Stomach (tissue), 9 donors: Measurements from ENCODE around the gene ANKRD18B. TPM values are rescaled to one million over a fixed set of nuclear protein-coding genes. Genes with fewer than 3 reads are reported as not detected.
"Not testable (repeated sequence)": the region's sequence is repeated elsewhere in the genome, so short reads cannot be mapped to it uniquely, and the experiment has no call there.

Experiments used
- DNase-seq, 2 donors: peaks; one replicate each; pipeline versions ENCODE4 v3.0.0 to v3.0.0-alpha.2; 2013 to 2019
- H3K27ac ChIP-seq, 5 donors: fragments of 200-600 bp in 4 of 5; sonication (generic) in 4 of 5; one replicate each; pipeline ENCODE4 v1.5.1; 2013 to 2019; ENCODE audit warnings: mild to moderate bottlenecking in 1 of 5, moderate library complexity in 1 of 5
- H3K27me3 ChIP-seq, 3 donors: fragments of 200-600 bp; sonication (generic); one replicate each; pipeline ENCODE4 v1.5.1; 2017 to 2019; ENCODE audit warnings: mixed run types in 1 of 3
- H3K36me3 ChIP-seq, 4 donors: fragments of 200-600 bp; sonication (generic); 1 replicate in 3 of 4; 2 replicates in 1 of 4; pipeline ENCODE4 v1.5.1; 2016 to 2019
- H3K4me1 ChIP-seq, 4 donors: fragments of 200-600 bp; sonication (generic); one replicate each; pipeline ENCODE4 v1.5.1; 2016 to 2019
- H3K4me3 ChIP-seq, 4 donors: fragments of 200-600 bp; sonication (generic) in 3 of 4; one replicate each; pipeline ENCODE4 v1.5.1; 2016 to 2019; ENCODE audit warnings: mild to moderate bottlenecking in 1 of 4
- H3K9me3 ChIP-seq, 4 donors: fragments of 200-600 bp; sonication (generic); one replicate each; pipeline ENCODE4 v1.5.1; 2016 to 2019
- EP300 ChIP-seq: sonication (generic); formaldehyde crosslinking; IDR thresholded peaks from one replicate; pipeline ENCODE4 v1.6.1; 2017; ENCODE audit warnings: antibody characterized with exemption
- POLR2A ChIP-seq, 4 donors: fragments of 450-650 bp; IDR thresholded peaks; one replicate each; pipeline ENCODE4 v1.6.1; 2016; ENCODE audit warnings: antibody characterized with exemption in 4 of 4, control low read depth in 2 of 4, mild to moderate bottlenecking in 1 of 4, moderate library complexity in 1 of 4
- POLR2AphosphoS5 ChIP-seq, 3 donors: sonication (generic); formaldehyde crosslinking; IDR thresholded peaks; one replicate each; pipeline ENCODE4 v1.6.1; 2016; ENCODE audit warnings: antibody characterized with exemption in 3 of 3
- WGBS, 5 donors: extraction: QIAGEN DNeasy Blood & Tissue Kit in 3 of 5; methylation state at CpG; one replicate each; pipeline versions ENCODE4 v1.1.5 to v1.1.7; 2013 to 2018; 5-methylcytosine and 5-hydroxymethylcytosine counted together
- intact Hi-C: fragments of 100-400 bp; cut with DNase I; formaldehyde crosslinking; loops from one replicate; pipeline ENCODE4 v1.15.1; 2023; ENCODE audit warnings: low total_unique reads
- polyA plus RNA-seq, 3 donors: library from polyadenylated mRNA; stranded (reverse); fragments of 200-250 nt; gene quantifications; one replicate each; pipeline ENCODE4 v1.2.3, GENCODE V29; 2013
- total RNA-seq, 5 donors: library from RNA; depleted of rRNA; stranded (reverse); fragments of >200 nt; gene quantifications; one replicate each; pipeline versions ENCODE4 v1.1.0 to v1.2.3, GENCODE V29; 2014 to 2016
- TF ChIP-seq, protein P1 (sequence below), 7 experiments: fragments of 450-650 bp in 4 of 7; fragments of 200-600 bp in 3 of 7; sonication (generic) in 3 of 7; IDR thresholded peaks; one replicate each; pipeline ENCODE4 v1.5.1; 2016 to 2019; ENCODE audit warnings: antibody characterized with exemption in 7 of 7, control low read depth in 2 of 7, mild to moderate bottlenecking in 1 of 7
- donor health status: healthy with polysubstance abuse.
- donor health status: Bipolar disorder and iron deficiency.
- donor health status: healthy.

Gene ANKRD18B
- total and polyA plus RNA-seq, 8 donors = 4.3 TPM; not detected in 7

DNA sequence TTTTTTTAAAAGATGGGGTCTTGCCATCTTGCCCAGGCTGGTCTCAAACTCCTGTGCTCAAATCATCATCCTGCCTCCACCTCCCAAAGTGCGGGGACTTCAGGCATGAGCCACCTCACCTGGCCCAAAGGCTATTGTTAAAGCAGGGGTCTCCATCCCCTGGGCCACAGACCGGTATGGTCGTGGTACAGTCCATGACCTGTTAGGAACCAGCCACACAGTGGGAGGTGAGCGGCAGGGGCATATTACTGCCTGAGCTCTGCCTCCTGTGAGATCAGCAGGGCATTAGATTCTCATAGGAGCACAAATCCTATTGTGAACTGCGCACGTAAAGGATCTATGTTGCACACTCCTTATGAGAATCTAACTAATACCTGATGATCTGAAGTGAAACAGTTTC lies 43.1 kb upstream of the ANKRD18B start:
- Histone ChIP-seq H3K4me1 (no peaks in the 10 kb centered on the region), H3K36me3 (no peaks in the 10 kb centered on the region), H3K27me3 (no peaks in the 10 kb centered on the region), H3K9me3 (no peaks in the 10 kb centered on the region), H3K27ac (no peak overlapping the region), H3K4me3 (no peak overlapping the region)
- DNase-seq = no peak
- intact Hi-C loops = no loop called here
- TF ChIP-seq POLR2A (IDR thresholded peaks at IDR 0.05) = no peak
- no peak for TF ChIP-seq POLR2AphosphoS5 (IDR thresholded peaks at IDR 0.05)
- no peak for TF ChIP-seq EP300
- TF ChIP-seq, protein P1, sequence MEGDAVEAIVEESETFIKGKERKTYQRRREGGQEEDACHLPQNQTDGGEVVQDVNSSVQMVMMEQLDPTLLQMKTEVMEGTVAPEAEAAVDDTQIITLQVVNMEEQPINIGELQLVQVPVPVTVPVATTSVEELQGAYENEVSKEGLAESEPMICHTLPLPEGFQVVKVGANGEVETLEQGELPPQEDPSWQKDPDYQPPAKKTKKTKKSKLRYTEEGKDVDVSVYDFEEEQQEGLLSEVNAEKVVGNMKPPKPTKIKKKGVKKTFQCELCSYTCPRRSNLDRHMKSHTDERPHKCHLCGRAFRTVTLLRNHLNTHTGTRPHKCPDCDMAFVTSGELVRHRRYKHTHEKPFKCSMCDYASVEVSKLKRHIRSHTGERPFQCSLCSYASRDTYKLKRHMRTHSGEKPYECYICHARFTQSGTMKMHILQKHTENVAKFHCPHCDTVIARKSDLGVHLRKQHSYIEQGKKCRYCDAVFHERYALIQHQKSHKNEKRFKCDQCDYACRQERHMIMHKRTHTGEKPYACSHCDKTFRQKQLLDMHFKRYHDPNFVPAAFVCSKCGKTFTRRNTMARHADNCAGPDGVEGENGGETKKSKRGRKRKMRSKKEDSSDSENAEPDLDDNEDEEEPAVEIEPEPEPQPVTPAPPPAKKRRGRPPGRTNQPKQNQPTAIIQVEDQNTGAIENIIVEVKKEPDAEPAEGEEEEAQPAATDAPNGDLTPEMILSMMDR (IDR thresholded peaks at IDR 0.05) = no peak
- WGBS, 5 donors = 84 to 97% (median 93%) methylated on average over 6 of the region's 6 CpGs

DNA sequence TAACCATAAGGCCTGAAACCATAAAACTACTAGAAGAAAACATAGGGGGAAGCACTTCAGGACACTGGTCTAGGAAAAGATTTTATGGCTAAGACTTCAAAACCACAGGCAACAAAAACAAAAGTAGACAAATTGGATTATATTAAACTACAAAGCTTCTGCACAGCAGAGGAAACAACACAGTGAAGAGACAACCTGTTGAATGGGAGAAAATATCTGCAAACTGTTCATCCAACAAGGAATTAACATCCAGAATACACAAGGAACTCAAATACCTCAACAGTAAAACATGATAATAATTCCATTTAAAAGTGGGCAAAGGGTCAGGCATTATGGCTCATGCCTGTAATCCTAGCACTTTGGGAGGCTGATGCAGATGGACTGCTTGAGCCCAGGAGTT lies 38.7 kb upstream of the ANKRD18B start:
- H3K4me1 ChIP-seq, H3K36me3 ChIP-seq, H3K27ac ChIP-seq, intact Hi-C loops, DNase-seq, H3K27me3 ChIP-seq, H3K4me3 ChIP-seq, H3K9me3 ChIP-seq: not testable (repeated sequence)

DNA sequence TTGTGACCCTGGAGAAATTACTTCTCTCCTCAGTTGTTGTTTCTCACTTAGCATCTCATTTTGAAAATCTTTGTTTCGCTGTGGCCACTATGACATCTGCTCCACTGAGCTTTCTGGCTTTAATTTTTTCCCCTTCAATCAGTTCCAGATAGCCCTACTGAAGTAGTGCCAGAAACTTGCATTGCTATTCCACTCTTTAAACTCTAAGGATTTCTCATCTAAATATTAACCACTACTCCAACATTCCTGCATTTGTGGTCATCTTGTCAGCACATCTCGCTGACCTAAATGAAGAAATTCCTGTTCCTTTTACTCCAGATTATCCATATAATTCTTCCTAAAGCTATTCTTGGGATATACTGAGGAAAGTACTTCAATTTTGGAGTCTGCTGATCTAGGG lies 35.0 kb upstream of the ANKRD18B start:
- no peak for DNase-seq
- Histone ChIP-seq H3K9me3 (no peaks in the 10 kb centered on the region), H3K27me3 (no peaks in the 10 kb centered on the region), H3K27ac (no peak overlapping the region), H3K4me1 (no peaks in the 10 kb centered on the region), H3K4me3 (no peak overlapping the region), H3K36me3 (no peaks in the 10 kb centered on the region)
- TF ChIP-seq, protein P1 (IDR thresholded peaks at IDR 0.05) = no peak
- TF ChIP-seq POLR2AphosphoS5 (IDR thresholded peaks at IDR 0.05) = no peak
- intact Hi-C loops = no loop called here
- WGBS, 5 donors = 65 to 81% (median 74%) methylated on average over 2 of the region's 2 CpGs

DNA sequence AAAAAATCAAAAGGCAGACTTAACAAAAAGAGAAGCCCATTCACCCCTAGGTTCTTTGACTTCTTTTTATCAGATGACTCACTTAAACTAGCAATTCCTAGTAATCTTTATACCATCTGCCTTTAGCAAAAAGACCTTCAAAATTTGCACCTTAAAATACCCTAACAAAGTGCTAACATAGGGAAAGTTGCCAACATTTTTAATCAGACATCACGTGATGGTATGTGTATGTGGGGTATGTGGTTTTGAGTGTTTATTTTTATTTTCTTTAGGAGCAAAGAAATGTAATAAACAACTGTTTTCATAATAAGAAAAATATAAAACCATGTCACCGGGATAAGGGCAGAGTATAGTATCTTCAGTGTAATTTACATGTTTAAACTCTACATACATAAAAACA lies 30.2 kb upstream of the ANKRD18B start:
- H3K27ac ChIP-seq, H3K36me3 ChIP-seq, DNase-seq, H3K4me1 ChIP-seq, H3K9me3 ChIP-seq, H3K4me3 ChIP-seq, H3K27me3 ChIP-seq, intact Hi-C loops: not testable (repeated sequence)
- whole genome bisulfite sequencing, 5 donors = 26 to 50% (median 27%) methylated on average over 2 of the region's 2 CpGs

DNA sequence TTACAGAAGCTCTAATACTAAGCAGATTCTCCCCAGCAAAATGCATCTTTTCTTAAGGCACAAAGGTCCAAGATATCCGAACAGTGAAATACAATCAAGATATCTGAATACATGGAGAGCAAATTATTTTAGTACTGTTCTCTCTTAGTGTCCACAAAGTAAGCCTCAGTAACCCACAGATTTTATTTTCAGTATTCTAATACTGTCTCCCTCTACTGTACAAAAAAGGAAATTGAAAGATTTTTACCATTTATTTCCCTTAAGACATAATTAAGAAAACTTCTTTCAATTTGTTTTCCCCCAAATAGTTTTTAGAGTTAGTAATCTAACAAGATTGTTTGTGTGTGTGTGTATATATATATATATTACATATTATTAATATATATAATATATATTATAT lies 25.7 kb upstream of the ANKRD18B start:
- no peak for DNase-seq
- 43 to 57% (median 50%) methylated on average over 1 of the region's 1 CpG for whole genome bisulfite sequencing, 5 donors
- Histone ChIP-seq H3K27me3 (no peaks in the 10 kb centered on the region), H3K9me3 (no peaks in the 10 kb centered on the region), H3K4me3 (no peak overlapping the region), H3K4me1 (no peaks in the 10 kb centered on the region), H3K27ac (no peak overlapping the region), H3K36me3 (no peaks in the 10 kb centered on the region)
- TF ChIP-seq POLR2AphosphoS5 (IDR thresholded peaks at IDR 0.05) (no peak), EP300 (no peak), POLR2A (IDR thresholded peaks at IDR 0.05) (no peak)
- TF ChIP-seq, protein P1 (IDR thresholded peaks at IDR 0.05) = no peak
- intact Hi-C loops = no loop called here
